Peyer's patch (tissue), 4 donors: ENCODE measurements around the gene ST8SIA1. TPM values are rescaled to one million over a fixed set of nuclear protein-coding genes. Genes with fewer than 3 reads are reported as not detected.
"Not testable (repeated sequence)": the region's sequence is repeated elsewhere in the genome, so short reads cannot be mapped to it uniquely, and the experiment has no call there.

Experiments
- DNase-seq, 3 donors: peaks; one replicate each; pipeline ENCODE4 v3.0.0-alpha.2; 2017 to 2019
- H3K27ac ChIP-seq, 4 donors: fragments of 200-600 bp; sonication (generic); one replicate each; pipeline ENCODE4 v1.5.1; 2016 to 2019
- H3K27me3 ChIP-seq, 2 donors: fragments of 200-600 bp; sonication (generic); one replicate each; pipeline ENCODE4 v1.5.1; 2019
- H3K36me3 ChIP-seq, 3 donors: fragments of 200-600 bp; sonication (generic); one replicate each; pipeline ENCODE4 v1.5.1; 2016 to 2019
- H3K4me1 ChIP-seq, 4 donors: fragments of 200-600 bp; sonication (generic); one replicate each; pipeline ENCODE4 v1.5.1; 2016 to 2019
- H3K4me3 ChIP-seq, 4 donors: fragments of 200-600 bp; sonication (generic); 1 replicate in 3 of 4; 2 replicates in 1 of 4; pipeline ENCODE4 v1.5.1; 2016 to 2019; ENCODE audit warnings: mild to moderate bottlenecking in 1 of 4
- H3K9me3 ChIP-seq, 4 donors: fragments of 200-600 bp; sonication (generic); one replicate each; pipeline ENCODE4 v1.5.1; 2016 to 2019; ENCODE audit warnings: mild to moderate bottlenecking in 1 of 4
- POLR2A ChIP-seq, 2 donors: fragments of 450-650 bp; IDR thresholded peaks; one replicate each; pipeline ENCODE4 v1.5.1; 2017; ENCODE audit warnings: antibody characterized with exemption in 2 of 2, mild to moderate bottlenecking in 2 of 2, moderate library complexity in 2 of 2
- total RNA-seq, 4 donors: library from RNA; depleted of rRNA; stranded (reverse); fragments of >200 nt; gene quantifications; one replicate each; pipeline ENCODE4 v1.1.0, GENCODE V29; 2016
- TF ChIP-seq, protein P1 (sequence below), 6 experiments: fragments of 450-650 bp in 4 of 6; fragments of 200-600 bp in 2 of 6; sonication (generic) in 1 of 6; IDR thresholded peaks; one replicate each; pipeline ENCODE4 v1.5.1; 2017 to 2019; ENCODE audit warnings: antibody characterized with exemption in 6 of 6, mild to moderate bottlenecking in 3 of 6, moderate library complexity in 1 of 6

Gene ST8SIA1
- total RNA-seq = 10 to 100 TPM in 1 of 4 donors, 1 to 10 TPM in 3; 1.2 to 11.6 (median 1.9) TPM

DNA sequence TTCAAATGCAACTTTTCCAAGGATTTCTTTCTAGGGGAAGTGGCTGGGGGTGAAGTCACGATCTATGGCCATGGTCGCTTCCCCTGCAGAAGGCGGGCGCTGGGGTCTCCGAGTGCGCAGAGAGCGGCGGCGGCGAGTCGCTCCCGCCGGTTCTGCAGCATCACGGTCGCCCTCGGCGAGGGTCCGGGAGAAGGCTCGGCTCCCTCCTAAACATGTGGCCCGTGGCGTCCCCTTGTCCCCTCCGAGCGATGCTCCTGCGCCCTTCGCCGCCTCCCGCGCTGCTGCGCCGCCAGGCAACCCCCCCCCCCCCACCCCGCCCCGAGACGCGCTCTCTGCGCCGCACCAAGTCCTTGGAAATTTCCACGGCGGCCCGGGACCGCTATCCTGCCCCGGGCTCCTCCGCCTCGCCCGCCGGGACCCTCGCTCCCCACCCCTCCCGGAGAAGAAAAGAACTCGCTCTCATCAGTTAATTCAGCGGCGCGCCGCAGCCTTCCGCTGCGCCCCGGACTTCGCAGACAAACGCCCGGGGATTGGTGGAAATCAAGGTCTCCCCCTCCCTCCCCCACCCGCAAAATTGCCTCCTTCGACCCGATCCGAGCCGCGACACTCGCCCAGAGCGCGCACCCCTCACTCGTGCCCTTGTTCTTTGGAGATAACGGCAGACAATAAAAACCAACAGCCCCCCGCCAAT lies at the start of gene ST8SIA1:
TSS of gene ST8SIA1 (minus strand) at position 298 of the 691 bp plus-strand sequence. CDS start 475 bp downstream, outside the sequence.
- Histone ChIP-seq H3K27ac (peak within 1 kb of the TSS; percentile 65 to 77 (median 73)), H3K36me3 (no peaks in the 10 kb centered on the region), H3K4me3 (peak within 1 kb of the TSS; percentile 41 to 63 (median 50)), H3K9me3 (no peaks in the 10 kb centered on the region), H3K27me3 (peaks cover 0 to 8% of the 10 kb centered on the region in 2 donors), H3K4me1 (peaks cover 0 to 10% (median 0%) of the 10 kb centered on the region in 4 donors)
- TF ChIP-seq, protein P1, sequence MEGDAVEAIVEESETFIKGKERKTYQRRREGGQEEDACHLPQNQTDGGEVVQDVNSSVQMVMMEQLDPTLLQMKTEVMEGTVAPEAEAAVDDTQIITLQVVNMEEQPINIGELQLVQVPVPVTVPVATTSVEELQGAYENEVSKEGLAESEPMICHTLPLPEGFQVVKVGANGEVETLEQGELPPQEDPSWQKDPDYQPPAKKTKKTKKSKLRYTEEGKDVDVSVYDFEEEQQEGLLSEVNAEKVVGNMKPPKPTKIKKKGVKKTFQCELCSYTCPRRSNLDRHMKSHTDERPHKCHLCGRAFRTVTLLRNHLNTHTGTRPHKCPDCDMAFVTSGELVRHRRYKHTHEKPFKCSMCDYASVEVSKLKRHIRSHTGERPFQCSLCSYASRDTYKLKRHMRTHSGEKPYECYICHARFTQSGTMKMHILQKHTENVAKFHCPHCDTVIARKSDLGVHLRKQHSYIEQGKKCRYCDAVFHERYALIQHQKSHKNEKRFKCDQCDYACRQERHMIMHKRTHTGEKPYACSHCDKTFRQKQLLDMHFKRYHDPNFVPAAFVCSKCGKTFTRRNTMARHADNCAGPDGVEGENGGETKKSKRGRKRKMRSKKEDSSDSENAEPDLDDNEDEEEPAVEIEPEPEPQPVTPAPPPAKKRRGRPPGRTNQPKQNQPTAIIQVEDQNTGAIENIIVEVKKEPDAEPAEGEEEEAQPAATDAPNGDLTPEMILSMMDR (IDR thresholded peaks at IDR 0.05) = no peak
- DNase-seq = peak; percentile 55 to 79 (median 60)

- Histone ChIP-seq H3K4me3 (no peak overlapping the region), H3K4me1 (no peaks in the 10 kb centered on the region), H3K27me3 (no peaks in the 10 kb centered on the region), H3K27ac (no peak overlapping the region), H3K9me3 (no peaks in the 10 kb centered on the region), H3K36me3 (no peaks in the 10 kb centered on the region)
- no peak for DNase-seq
- TF ChIP-seq, protein P1 (IDR thresholded peaks at IDR 0.05) = no peak
- no peak for TF ChIP-seq POLR2A (IDR thresholded peaks at IDR 0.05)
Measured at GRCh38 chr12:22380031-22380430, 45.5 kb upstream of the ST8SIA1 start.

- TF ChIP-seq POLR2A (IDR thresholded peaks at IDR 0.05) = no peak
- TF ChIP-seq, protein P1 (IDR thresholded peaks at IDR 0.05) = no peak
- H3K4me1 ChIP-seq = no peaks in the 10 kb centered on the region
- H3K27ac ChIP-seq = no peak overlapping the region
Measured at GRCh38 chr12:22377731-22378496, 43.4 kb upstream of the ST8SIA1 start.

GRCh38 chr12:22376596-22377150 lies 42.2 kb upstream of the ST8SIA1 start:
- not testable (repeated sequence) for DNase-seq, H3K4me3 ChIP-seq, H3K36me3 ChIP-seq, H3K27ac ChIP-seq, H3K4me1 ChIP-seq, H3K9me3 ChIP-seq, H3K27me3 ChIP-seq

More at GRCh38 chr12:22377731-22378496, 43.4 kb upstream of the ST8SIA1 start:
- no peaks in the 10 kb centered on the region for H3K27me3 ChIP-seq
- H3K4me3 ChIP-seq = no peak overlapping the region
- DNase-seq = no peak
- no peaks in the 10 kb centered on the region for H3K36me3 ChIP-seq
- H3K9me3 ChIP-seq = no peaks in the 10 kb centered on the region

- DNase-seq = no peak
- Histone ChIP-seq H3K27ac (no peak overlapping the region), H3K27me3 (no peaks in the 10 kb centered on the region), H3K4me3 (no peak overlapping the region), H3K9me3 (no peaks in the 10 kb centered on the region), H3K4me1 (no peaks in the 10 kb centered on the region), H3K36me3 (no peaks in the 10 kb centered on the region)
- no peak for TF ChIP-seq POLR2A (IDR thresholded peaks at IDR 0.05)
- TF ChIP-seq, protein P1 (IDR thresholded peaks at IDR 0.05) = no peak
Measured at GRCh38 chr12:22374508-22374907, 40.0 kb upstream of the ST8SIA1 start.
